HG02678 (cell line): ENCODE measurements around the gene DMBX1.

Experiments used
- ATAC-seq: cut with Tn5 transposase; IDR thresholded peaks from one replicate; pipeline ENCODE4 v1.9.1; 2021; ENCODE audit warnings: mild to moderate bottlenecking, moderate library complexity; ENCODE audit not compliant: unreplicated experiment

The DMBX1 gene

DNA sequence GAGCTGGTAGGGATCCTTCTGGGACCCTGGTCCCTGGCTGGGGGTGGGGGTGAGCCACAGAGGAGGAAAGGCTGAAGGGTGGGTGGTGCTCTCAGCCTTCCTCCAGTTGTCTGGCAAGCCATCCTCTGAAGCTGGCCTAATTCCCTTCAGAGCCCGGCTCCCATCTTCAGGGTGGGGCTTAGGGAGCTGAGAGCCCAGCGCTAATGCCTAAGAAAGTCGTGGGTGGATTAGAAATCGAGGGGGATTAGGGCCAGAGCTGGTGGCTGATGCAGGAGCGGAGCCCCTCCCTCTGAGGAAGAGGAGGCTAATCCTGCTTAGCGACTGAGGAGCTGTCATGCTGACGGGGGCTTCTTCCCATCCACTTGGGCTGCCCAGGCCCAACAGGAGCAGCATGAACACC, 30.8 kb upstream of the DMBX1 start:
- no peak for ATAC-seq

DNA sequence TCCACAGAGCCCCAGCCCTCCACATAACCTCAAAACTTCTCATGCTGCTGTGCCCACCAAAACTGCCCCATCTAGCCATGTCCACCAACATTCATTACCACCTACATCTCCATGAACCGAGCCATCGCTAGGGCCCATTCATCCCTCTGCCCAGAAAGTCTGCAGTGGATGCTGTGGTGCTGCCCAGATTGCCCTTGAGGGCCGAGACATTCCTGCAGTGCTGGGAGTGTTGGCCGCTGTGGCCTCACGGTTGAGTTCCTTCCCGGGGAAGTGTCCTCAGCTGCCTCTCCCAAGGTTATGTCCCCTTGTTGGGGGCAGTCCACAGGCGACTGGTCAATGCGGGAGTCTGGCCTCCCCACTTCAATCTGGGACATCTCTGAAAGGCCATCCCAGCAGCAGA, 30.3 kb upstream of the DMBX1 start:
- ATAC-seq = no peak

DNA sequence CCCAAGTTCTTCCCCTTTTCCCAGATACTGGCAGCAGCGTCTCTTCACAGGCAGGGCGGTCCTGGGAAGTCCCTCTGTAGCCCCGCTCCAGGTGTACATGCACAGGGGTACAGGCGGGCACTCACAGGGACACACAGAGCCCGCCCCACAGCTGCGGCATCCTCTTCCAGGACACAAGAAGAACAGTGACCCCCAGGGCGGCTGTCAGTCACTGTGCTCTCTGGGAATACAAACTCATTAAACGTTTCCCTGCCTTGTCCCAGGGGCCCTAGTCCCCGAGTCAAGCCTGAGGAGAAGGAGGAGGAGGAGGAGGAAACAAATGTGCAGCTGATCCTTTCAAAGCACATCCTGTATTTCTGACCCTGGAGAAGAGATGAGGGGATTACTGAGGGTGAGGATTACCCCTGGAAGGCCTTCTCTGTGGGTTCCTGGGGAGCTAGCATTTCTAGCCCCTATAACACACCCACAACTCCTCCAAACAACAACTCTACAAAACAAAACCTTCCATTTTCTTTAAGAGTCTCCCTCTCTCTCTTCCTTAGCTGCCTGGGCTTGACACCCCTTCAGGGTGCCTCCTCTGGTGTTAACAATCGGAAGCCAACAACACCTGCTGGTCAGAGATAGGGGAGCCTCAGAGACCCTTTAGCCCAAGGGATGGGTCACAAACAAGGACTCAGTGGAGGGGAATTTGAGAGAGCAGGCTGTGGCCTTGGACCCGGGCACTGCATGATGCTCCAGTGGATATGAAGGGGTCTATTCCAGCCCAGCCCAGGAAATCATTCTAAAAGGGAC, 28.4 kb upstream of the DMBX1 start:
- no peak for ATAC-seq

DNA sequence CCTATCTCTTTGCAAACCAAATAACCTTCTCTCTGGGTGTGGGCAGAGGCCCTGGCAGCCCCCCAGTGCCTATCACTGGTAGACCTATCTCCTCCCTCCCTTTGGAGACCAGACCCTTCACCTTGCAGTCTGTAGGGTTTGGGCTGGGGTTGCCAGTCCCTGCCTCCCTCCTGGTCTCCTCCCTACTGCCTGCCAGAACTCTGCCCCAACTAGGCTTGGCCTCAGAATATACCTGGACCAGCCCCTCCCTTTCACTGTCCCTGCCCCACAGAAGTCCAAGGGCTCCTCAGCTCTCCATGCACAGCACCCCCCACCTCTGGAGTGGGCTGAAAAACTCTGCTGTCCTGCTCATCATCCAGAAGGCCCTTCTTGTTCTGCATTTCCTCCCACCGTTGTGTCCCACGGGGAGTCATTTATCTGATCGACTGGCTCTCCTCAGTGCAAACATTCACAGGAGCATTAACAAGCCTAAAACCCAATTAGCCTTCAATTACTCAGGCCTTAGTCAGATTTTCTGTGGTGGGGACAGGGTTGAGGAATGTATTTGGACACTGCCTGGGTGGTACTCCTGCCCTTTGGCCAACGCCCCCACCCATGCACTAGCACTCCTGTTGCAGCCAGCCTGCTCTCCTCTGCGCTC, 27.7 kb upstream of the DMBX1 start:
- ATAC-seq = no peak

DNA sequence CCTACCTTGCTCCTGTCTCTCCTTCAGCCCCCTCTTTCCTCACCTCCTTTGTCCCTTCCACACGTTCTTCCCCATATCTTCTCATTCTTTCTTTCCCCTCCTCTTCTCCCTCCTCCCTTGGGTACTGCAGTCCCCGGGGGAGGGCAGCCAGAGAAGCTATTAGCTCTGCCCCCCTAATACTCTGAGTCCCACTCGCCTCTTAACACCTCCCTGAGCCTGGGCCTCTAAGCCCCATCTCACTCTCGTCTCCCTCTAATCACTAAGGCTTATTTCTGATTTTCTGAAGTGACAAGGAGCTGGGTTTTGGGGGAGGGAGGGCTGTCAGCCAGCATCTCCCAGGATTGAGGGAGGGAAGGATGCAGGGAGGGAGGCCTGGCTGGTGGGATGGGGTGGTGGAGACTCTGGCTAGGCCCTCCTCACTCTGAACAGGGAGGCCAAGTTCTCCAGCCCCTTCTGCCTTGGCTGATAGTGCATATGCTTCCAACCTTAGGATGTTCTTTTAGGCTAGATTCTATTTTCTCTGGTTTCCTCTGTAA, 25.6 kb upstream of the DMBX1 start:
- ATAC-seq = no peak

DNA sequence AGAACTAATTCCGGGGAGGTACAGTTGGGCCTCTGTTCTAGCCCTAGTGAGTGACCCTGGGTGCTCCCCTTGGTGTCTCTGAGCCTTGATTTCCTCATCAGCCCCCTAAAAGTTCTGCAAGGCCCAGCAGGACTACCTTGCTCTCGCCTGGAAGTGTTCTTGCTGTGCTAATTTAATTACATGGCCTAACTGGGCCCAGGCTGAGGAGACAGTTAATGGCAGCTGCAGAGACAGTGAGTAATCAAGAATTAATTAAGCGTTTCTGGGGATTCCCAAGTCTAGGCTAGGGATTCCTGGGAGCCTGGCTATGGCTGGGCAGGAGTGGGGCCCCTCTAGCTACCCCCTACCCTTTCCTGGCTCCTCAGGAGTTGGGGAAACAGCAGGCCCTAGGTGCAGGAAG, 24.7 kb upstream of the DMBX1 start:
- ATAC-seq = no peak

DNA sequence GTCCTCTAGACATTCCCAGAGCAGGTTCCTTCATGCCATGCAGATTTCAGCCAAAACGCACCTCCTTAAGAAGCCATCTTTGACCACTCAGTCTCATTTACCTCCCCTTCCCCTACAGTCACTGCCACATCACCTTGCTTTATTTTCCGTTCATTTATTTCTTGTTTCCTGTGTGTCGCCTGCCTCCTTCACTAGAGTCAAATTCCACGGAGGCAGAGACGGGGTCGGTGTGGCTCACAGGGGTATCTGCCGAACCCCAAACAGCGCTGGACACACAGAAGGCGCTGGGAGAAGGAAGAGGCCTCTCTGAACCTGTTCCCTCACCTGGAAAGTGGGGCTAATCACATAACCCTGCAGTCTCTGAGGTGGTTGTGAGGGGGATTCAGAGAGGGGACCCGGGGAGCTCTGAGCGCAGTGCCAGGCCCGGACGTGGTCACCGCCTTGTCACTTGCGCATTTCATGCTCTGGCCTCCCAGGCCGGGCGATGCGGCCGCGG, 23.6 kb upstream of the DMBX1 start:
- ATAC-seq = no peak

DNA sequence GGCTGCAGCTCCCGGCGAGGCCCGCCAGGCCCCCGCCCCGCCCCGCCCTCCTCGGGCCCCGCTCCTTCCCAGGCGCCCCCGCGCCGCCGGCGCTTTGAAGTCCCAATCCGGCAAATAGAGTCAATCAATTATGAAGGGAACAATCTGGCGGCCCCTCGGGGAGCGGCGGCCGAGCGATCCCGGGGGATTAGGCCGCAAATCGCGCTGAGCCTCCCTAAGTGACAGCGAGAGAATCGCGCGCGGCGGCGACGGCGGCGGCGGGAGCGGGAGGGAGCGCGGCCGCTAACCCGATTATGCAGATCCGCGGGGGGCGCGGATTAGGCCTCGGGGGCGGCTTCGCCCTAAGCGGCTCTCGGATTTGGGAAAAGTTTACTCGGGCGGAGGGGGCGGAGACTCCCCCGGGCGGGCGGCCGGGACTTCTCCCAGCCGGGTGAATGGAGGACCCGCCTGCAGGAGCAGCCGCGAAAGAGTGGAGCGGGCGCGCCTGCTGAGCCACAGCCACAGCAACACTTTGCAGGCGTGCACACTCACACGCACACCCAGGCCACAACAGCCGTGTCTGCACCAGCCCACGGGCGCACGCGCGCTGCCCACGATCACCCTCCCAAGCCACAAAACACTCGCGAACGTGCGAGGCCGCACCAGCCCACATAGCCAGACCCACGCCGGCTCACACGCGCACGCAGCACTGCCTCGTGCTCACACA, 23.0 kb upstream of the DMBX1 start:
- ATAC-seq = no peak

DNA sequence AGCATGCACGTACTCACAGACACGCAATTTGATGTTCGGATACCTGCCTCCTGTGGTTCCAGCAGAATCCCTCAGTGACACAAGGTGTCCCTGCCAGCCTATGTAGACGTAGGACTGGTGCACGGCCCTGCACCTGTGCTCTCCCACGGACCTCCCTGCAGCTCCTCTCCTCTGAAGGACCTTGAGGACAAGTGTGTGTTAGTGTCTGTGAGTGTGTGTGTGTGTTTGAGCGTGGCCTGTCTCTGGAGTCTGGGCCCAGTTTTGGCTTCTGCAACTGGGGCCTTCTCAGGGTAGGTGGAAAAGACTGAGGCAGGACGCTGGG, 22.5 kb upstream of the DMBX1 start:
- ATAC-seq = no peak

DNA sequence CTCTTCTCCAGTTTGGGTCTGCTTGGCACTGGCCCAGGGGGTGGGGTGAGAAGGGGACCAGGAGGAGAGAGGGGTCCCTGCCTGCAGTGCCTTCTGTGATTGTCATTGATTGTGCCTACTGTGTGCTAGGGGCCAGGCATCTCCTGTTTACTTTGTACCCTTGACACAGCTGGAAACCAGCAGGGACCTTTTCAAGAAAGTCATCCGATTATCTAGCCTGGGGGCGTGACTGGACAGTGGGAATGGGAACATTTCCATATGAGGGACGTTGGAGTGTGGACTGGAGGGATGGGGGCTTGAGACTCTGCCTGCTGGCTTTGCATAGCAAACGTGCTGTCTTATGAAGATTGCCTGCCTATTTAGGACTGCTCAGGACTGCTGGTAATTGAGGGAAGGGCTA, 19.8 kb upstream of the DMBX1 start:
- ATAC-seq = no peak

DNA sequence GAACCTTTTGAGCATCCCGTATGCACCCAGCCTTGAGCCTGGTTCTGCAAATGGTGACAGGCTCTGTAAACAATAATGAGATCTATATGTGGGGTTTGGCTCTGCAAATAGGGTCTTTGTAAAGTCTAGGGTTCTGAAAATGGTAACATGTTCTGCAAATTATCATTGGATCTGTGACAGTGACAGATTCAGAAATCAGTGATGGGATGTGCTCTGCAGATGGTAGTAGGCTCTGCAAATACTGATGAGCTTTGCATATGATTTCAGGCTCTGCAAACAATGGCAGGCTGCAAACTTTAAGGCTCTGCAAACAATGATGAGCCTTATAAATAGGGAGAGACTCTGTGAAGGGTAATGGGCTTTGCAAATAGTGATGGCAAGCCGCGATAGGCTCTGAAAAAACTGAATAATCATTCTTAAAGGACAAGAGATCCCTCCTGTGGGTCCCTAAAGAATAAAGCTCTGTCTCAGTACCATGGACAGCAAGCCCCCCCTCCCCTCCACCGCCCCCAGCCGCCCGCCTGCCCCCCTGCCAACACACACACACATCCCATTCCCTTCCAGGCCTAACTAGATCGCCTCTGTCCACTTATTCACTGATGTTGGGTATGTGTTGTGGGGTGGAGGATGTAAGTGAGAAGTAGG, 17.7 kb upstream of the DMBX1 start:
- ATAC-seq = no peak

DNA sequence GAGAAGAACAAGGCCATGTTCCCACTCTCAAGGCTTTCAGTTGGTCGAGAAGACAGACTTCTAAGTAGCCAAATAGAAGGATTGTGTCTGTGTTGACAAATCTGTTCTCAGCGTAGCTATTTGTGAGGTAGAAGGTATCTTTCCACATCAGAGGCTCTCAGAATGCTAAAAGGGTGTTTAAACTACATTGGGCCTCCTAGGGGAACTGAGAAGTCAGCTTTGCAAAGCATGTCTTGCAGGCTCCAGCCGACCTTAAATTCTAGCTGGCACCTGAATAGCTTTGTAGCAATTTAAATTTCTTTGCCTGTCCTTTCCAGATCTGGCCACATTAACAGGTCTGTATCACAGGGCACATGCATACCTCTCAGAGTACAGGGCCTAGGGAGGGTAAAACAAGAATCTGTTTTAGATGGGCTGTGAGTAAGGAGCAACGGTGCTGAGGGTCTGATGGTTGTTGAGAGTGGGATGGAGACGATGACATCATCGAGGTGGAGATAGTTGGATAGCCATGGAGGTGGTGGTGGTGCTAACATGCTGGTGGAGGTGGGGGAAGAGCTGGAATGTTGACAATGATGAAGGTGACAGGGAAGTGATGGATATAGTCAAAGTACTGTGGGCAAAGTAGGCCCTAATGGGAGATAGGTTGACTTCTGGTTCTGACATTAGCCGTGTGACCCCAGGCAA, 17.0 kb upstream of the DMBX1 start:
- ATAC-seq = no peak

DNA sequence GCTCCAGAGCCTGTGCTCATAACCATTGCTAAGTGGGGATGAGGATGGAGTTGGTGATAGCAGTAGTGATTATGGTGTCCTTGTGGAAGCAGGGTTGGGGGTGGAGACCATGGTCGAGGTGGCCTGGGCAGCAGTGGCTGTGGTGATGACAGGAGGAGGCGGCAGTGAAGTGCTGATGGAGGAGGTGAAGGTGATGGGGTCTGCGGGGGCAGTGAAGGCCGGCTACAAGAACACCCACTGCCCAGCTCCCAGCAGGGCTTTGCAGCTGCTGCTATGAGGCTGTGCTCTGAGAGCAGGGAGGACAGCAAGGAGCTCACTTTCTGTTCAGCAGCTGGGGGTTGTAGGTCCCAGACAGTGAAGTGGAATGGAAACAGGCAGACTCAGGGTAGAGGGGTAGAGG, 15.6 kb upstream of the DMBX1 start:
- ATAC-seq = no peak

DNA sequence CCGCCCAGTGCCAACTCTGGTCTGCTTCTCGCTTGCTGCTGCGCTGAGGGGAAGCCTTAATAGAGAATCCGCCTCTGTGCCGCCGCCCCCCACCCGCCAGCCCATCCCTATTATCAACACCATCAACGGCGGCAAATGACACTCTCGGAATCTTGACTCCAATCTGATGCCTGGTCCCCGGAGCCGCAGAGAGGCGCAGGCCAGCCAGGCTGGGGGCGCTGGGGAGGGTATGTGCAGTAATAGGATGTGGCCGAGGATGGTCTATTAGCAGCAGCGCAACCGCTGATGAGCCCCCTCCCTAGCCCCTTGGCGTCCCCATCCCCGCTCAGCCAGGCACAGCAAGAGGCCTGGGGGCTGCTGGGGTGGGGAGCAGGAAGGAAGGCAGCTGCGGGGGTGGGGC, 15.1 kb upstream of the DMBX1 start:
- ATAC-seq = no peak

DNA sequence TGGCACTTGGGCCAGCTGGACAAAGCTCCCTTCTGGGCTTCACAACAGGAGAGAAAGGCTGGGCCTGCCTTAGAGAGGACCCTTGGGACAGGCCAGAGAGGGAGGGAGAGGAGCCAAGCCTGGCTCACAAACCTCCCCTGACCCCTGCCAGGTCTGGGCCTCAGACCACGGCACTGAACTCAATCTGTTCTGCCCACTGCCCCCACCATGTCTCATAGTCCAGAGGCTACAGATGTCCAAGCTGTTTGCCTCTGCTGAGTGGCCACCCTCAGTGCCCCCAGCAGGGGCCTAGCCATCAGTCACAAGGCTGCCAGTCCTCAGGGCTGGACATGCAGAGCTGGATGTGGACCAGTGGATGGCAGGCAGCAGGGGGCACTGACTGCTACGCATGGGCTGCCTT, 13.0 kb upstream of the DMBX1 start:
- no peak for ATAC-seq

DNA sequence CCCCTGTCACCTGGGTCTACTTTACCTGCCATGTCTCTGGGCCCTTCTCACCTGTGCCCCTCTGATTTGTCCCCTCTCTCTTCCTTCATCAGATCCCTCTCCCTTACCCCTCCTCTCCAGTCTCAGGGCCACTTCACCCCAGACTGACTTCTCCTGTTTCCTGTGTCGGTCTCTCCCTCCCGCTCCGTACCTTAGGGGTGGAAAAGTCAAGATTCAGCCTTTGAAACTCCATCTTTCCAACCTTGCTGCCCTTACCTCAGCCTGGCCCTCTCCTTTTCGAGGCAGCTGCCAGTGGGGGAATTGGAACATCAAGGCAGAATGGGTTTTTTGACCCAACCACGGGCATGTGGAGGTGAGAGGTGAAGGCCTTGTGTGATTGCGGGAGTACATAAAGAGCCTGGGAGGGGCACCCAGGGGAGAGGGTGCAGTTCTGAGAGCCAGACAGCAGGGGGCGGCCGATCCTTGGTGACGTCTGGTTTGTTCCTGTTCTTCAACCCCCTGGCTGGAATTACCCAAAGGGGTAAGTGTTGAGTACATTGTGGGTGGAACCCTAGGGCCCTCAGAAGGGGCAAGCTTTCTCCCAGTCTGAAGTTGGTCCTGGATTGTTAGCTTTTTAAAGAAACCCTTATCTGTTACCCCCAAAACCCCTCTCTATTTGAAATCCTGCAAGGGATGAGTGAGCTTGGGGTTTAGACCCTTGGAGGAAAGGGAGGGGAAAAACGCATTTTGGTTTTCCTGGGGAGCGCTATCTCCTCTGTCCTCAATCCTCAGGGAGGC, 12.3 kb upstream of the DMBX1 start:
- no peak for ATAC-seq

DNA sequence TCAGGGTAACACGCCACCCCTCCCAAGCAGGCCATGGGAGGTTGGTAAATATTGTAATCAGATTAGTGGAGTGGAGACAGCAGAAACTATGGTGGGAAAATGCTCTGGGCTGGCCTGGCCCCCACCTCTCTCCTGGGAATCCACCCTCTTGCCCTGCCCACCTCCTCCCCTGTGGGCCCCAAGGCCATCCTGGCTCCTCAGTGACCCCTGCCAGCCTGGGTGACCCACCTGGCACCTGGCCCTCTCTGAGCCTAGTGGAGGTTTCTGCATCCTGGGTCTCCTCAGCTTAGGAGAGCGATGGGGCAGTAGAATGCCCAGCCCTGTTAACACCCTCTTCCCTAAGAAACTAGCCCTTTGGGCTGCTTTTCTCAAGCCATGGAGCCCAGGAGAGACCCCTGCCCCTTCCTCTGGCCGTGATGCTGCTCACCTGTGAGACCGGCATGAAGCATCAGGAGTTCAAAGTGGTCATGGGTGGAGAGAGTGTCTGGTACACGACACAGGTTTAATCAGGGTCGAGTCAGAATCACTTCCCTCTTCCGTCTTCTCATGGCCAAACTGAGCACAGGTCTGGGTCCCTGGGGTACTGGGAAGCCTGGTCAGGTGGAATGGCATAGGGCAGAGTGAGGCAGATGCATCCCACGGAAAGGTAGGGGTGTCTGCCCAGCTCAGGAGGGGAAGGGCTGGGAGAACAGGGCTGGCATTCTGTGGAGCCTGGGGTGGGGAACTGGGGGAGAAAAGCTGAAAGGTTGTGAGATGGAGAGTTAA, 10.7 kb upstream of the DMBX1 start:
- ATAC-seq = no peak

DNA sequence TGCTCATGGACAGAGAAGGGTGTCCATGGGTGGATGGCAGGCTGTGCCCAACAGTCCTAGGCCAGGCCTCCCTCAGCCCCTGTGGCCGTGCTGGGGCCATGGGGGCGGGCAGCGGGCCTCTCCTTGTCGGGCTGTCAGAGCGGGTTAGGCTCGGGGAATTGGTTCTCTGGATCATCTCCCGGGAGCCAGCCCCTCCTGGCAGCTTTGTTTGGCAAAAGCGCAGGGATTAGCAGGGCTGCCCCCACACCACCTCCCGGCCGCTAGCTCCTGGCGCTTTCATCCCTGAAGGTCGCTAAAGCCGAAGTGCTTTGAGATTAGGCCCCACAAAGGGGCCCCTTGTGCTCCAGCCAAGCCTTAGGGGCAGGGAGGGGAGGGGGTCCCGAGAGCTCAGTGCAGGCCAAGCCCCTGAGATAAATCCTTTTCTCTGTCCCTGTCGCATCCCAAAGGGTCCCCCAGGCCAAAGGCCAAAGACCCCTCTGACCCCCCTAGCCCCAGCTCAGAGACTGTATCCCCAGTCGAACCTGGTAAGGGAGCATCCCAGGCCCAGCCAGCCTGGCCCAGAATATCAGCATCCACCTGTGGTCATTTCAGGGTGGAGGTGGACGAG, 9.8 kb upstream of the DMBX1 start:
- ATAC-seq = no peak
